Measurements from ENCODE around the gene SEMA3B. TPM values are rescaled to one million over a fixed set of nuclear protein-coding genes. Genes with fewer than 3 reads are reported as not detected.

Gene SEMA3B
- total and polyA plus RNA-seq, 2 donors (not counting 3 experiments of a cell fraction or from before 2014, with no cell fraction given): 1.2 to 1.5 TPM

DNA sequence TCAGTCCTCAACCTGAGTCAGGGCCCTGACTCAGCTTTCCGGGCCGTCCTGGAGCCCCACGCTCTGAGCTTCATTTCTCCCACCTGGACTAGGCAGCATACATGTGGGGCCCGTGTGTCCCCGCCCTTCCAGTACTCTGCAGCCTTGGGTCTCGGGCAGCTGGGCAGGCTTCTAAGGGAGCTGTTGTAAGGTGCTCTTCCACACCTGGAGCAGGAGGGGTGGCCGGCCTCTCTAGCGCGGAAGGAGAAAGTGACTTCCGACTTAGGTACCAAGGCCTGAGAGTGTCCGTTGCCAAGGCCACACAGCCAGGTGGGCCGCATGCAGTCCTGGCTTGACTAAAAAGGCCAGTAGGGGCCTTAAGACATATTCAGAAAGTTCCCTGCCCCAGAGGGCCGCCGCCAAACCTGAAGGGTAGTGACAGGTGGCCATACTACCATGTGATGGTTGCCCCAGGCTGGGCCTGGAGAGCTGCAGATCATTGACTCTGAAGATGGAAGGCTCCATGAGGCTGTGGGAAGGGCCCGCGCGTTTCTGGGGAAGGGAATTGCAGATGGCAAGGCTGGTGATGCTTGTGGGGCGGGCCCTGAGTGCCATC, 9.4 kb upstream of the SEMA3B start:
- Histone ChIP-seq H3K9me3 (replicated peaks; ENCODE audit: control insufficient read depth, insufficient read depth, low read length) (no peaks in the 10 kb centered on the region), H2AFZ (ENCODE audit: low read depth, low read length) (no peak overlapping the region), H4K20me1 (replicated peaks; ENCODE audit: control insufficient read depth, extremely low read depth, insufficient read depth, low read length) (no peaks in the 10 kb centered on the region), H3K4me1 (ENCODE audit: control insufficient read depth, extremely low read depth, insufficient read depth, low read length) (peaks cover 35% of the 10 kb centered on the region), H3K36me3 (ENCODE audit: control insufficient read depth in 2 of 2, extremely low read depth in 1 of 2, insufficient read depth in 2 of 2, low read length in 2 of 2) (peaks cover 14 to 33% of the 10 kb centered on the region in 2 experiments), H3K9ac (replicated peaks; ENCODE audit: extremely low read depth, insufficient read depth, low read length) (no peak overlapping the region), H3K4me2 (ENCODE audit: insufficient read depth, low read length) (no peak overlapping the region), H3K9me1 (replicated peaks; ENCODE audit: control insufficient read depth, extremely low read depth, insufficient read depth, low read length) (no peaks in the 10 kb centered on the region), H3K79me2 (ENCODE audit: control insufficient read depth, insufficient read depth, low read length) (peaks cover 23% of the 10 kb centered on the region), H3K27ac (ENCODE audit: insufficient read depth, low read depth, low read length) (peak overlapping the region; percentile 39), H3K4me3 (replicated peaks in 1 of 3; ENCODE audit: insufficient read depth in 1 of 3, low read depth in 1 of 3, low read length in 3 of 3) (no peak overlapping the region), H3K27me3 (ENCODE audit: control insufficient read depth in 2 of 2, insufficient read depth in 2 of 2, low read length in 2 of 2) (no peaks in the 10 kb centered on the region)
- FAIRE-seq (no peak), DNase-seq (ENCODE audit: low read depth, low spot score) (no peak)
- intact Hi-C loops (cut with micrococcal nuclease) (loop anchor here (1.0 to 10.0 kb wide), 5 partner anchors 13 to 135 kb away; no protein-coding TSS in a partner anchor), dilution Hi-C loops (cut with MboI; ENCODE audit: extremely low pct_ligation_motif_present, low sequenced_read_pairs) (no loop called here)
- ChIA-PET CTCF (interaction anchor here (0.6 to 8.6 kb wide), 15 partner anchors 9 to 75 kb away, joined by 3 to 98 read pairs (median 12); partner anchors contain the start of genes GNAI2, GNAT1, HYAL3 and NAA80), POLR2A (interaction anchor here (0.8 to 2.1 kb wide), 2 partner anchors 16 to 24 kb away, joined by 3 to 11 read pairs; no protein-coding TSS in a partner anchor)
- BruUV-seq (replicated peaks): TSS peak; percentile 8
- TF ChIP-seq MYC (IDR thresholded peaks at IDR 0.05; ENCODE audit: low read depth, low read length) (no peak), EZH2 (IDR thresholded peaks at IDR 0.05; ENCODE audit: borderline replicate concordance, low read depth, low read length, severe bottlenecking) (no peak), GATA2 (IDR thresholded peaks at IDR 0.05; ENCODE audit: insufficient read depth, insufficient read length, low read depth, low read length) (no peak), POLR2AphosphoS5 (IDR thresholded peaks at IDR 0.05; ENCODE audit: insufficient read depth, low read depth, low read length) (no peak), FOS (IDR thresholded peaks at IDR 0.05; ENCODE audit: borderline replicate concordance, insufficient read depth, low read length) (no peak), JUN (IDR thresholded peaks at IDR 0.05; ENCODE audit: borderline replicate concordance, insufficient read depth, insufficient read length, low read depth) (no peak), POLR2A (IDR thresholded peaks at IDR 0.05; ENCODE audit: low read depth, low read length) (no peak)
- TF ChIP-seq, protein P1, sequence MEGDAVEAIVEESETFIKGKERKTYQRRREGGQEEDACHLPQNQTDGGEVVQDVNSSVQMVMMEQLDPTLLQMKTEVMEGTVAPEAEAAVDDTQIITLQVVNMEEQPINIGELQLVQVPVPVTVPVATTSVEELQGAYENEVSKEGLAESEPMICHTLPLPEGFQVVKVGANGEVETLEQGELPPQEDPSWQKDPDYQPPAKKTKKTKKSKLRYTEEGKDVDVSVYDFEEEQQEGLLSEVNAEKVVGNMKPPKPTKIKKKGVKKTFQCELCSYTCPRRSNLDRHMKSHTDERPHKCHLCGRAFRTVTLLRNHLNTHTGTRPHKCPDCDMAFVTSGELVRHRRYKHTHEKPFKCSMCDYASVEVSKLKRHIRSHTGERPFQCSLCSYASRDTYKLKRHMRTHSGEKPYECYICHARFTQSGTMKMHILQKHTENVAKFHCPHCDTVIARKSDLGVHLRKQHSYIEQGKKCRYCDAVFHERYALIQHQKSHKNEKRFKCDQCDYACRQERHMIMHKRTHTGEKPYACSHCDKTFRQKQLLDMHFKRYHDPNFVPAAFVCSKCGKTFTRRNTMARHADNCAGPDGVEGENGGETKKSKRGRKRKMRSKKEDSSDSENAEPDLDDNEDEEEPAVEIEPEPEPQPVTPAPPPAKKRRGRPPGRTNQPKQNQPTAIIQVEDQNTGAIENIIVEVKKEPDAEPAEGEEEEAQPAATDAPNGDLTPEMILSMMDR (IDR thresholded peaks at IDR 0.05; ENCODE audit: extremely low read depth in 1 of 2, insufficient read depth in 1 of 2, low read depth in 1 of 2, low read length in 2 of 2): no peak
- TF ChIP-seq, protein P2, sequence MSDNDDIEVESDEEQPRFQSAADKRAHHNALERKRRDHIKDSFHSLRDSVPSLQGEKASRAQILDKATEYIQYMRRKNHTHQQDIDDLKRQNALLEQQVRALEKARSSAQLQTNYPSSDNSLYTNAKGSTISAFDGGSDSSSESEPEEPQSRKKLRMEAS (IDR thresholded peaks at IDR 0.05; ENCODE audit: insufficient read depth, insufficient read length): no peak
